GM21390 (cell line): ENCODE results near the gene RNF17.

Experiments
- ATAC-seq: cut with Tn5 transposase; IDR thresholded peaks from one replicate; pipeline ENCODE4 v1.9.1; 2021; ENCODE audit not compliant: unreplicated experiment

RNF17 gene

DNA sequence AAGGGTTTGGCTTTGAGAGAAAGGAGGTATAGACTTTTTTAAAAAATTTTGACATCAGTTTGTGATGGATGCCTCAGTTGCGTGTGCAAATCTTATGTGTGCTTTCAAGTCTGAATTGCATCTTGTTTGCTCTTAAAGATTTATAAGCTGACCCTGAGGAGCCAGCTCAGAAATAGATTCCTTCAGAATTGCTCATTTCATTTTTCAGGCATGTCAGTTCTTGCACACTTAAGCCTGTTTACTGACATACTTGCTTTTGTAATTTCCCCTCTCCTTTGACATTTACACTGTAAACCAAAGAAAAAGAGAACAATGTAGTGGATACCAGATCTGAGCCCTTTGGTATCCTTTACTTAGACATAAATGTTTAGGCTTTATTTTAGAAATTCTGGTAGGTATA is 87.6 kb downstream of the RNF17 start:
- ATAC-seq, result no peak

DNA sequence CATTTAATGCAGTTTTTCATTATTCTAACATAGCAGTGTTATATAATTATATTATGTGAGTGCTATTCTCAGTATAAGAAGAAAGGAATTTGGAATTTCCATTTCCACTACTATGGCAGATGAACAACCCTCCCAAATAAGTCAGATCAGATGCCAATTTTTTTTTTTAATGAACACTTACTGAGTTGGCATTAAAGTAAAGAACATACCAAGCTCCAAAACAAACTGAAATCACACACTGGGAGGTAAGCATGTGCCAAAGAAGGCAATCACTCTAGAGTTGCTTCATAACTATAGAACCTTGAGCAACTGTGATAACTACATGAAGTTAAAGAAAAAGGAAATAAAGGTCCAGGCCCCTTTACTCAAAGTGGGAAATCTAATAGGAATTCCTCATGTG is 90.3 kb downstream of the RNF17 start:
- ATAC-seq, result no peak

DNA sequence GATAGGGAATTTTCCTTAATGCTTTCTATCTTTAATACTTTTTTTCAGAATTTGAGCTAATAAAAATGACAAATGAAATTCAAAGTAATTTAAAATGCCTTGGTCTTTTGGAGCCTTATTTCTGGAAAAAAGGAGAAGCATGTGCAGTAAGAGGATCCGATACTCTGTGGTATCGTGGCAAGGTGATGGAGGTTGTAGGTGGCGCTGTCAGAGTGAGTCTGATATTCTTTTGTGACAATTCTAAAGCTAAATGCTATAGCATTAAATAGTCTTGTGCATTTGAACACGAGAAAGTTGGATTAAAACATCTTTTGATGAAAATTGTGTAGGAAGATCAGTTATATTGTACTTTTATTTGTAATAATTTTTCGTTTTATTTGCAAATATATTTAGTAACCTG is 95.0 kb downstream of the RNF17 start:
- ATAC-seq, result no peak

DNA sequence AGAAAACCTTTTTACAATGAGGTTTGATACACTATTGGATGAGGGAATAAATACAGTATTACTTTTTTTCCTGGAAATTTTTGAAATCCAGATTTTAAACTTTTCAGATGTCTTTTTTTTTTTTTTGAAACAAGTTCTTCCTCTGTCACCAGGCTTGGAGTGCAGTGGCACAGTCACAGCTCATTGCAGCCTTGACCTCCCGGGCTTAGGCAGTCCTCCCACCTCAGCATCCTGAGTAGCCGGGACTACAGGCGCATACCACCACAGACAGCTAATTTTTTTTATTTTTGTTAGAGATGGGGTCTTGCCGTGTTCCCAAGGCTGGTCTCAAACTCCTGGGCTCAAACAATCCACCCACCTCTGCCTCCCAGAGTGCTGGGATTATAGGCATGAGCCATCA is 96.8 kb downstream of the RNF17 start:
- no peak for ATAC-seq

DNA sequence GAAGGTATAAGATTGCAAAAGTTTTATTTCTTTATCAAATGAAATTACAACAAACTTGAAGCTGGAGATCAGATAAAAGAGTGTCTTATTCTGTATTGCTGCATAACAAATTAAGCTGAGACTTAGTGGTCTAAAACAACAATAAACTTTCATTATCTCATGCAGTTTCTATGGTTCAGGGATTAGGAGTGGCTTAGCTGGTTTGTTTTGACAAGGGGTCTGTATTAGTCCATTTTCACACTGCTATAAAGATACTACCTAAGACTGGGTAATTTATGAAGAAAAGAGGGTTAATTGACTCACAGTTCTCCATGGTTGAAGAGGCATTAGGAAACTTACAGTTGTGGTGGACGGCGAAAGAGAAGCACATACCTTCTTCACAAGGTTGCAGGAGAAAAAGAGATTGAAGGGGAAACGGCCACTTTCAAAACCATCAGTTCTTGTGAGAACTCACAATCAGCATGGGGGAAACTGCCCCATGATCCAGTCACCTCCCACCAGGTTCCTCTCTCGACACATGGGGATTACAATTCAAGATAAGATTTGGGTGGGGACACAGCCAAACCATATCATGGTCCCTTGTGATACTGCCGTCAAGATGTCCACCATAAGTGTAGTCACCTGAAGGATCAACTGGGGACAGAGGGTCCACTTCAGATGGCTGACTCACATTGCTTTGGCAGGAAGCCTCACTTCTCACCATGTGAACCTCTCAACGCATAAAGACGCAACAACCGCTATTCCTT is 97.8 kb downstream of the RNF17 start:
- ATAC-seq, result no peak

DNA sequence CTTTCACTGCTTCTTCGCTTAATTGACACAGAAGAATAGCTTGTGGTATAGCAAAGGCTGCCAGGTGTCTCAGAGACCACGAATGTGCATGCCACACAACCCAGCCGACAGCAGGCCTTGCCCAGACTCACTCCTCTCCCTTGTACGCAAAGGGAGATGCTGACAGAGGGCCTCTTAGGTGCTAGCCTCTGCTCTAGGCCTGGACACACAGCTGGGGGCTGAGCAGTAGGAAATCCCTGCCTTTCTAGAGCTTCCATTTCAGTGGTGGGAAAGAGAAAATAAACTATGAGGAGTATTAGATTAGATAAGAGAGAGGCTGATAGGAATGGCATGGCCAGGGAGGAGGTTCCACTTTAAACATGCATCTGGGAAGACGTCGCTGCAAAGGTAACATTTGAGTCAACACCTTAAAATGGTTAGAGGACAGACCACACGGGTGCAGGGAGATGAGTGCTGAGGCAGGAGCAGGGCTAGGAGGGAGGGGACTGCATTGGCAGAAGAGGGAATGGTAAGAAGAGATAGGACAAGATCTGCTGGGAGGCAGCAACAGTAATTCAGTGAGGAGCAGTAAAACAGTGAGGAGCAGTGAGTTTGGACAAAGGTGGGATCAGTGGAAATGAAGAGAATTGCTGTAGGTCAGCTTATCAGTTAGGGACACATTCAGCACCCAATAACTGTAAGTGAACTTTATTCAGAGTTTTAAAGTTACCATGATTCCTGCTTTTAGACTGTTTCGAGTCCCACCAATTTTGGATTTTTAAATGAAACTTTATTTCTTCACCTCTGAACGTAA is 100.0 kb downstream of the RNF17 start:
- no peak for ATAC-seq

DNA sequence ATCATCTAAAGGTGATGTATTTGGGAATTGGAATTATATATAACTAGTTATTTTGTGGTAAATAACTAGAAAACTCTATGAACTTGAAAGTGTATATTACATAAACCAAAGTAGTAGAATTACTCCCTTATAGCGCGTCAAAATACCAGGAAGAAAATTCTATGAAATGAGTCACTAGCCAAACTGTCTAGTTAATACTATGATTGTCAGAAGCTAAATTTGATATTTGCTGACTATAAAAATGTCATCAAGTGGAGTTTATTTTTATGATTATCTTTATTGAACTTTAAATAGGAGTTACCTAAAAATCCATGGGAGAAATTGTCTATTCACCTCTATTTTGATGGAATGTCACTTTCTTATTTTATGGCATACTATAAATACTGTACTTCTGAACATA is 100.6 kb downstream of the RNF17 start:
- ATAC-seq, result no peak

DNA sequence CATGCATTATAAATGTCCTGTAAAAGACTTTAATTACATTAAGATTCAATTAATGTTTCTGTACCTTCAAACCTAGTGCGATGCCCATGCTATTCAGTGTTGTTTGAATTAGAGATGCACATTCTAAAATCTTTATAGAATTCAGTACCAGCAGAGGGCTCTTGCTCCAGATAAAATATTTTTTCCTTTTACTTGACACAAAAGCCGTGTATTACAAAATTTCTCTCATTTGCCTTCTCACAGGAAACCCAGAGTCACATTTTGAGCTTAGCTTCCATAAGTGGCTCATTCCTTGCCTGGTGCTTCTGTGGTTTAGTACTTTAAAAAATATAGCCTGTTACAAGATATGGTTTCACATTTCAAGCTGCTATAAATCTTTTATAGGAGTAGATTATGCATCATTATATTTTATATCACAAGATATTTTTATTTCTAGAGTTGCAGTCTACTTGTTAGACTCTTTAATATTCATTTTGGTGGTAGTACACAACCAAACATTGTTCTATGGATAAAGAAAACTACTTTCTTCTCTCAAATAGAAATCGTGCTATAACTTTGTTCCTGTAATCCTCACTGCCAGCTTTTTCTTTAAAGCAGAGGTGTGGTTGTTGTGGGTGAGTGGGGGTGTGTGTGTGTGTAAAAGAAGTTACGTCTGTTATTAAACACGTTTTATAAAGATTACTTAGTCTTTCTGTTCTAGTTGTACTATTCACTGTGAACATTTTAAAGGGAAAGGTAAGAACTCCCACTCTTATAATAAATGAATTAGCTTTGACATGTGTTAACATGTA is 101.4 kb downstream of the RNF17 start:
- no peak for ATAC-seq

DNA sequence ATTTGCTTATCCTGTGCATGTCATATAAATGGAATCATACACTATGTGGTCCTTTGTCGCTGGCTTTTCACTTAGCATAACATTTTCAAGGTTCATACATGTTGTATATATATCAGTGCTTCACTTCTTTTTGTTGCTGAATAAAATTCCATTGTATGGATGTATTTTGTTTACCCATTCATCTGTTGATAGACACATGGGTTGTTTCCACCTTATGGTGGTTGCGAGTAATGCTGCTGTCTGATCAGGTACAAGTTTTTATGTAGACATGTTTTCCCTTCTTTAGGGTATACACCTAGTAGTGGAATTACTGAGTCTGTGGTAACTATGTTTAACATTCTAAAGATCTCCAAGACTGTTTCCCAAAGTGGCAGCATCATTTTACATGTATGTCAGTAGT is 102.5 kb downstream of the RNF17 start:
- ATAC-seq, result no peak

DNA sequence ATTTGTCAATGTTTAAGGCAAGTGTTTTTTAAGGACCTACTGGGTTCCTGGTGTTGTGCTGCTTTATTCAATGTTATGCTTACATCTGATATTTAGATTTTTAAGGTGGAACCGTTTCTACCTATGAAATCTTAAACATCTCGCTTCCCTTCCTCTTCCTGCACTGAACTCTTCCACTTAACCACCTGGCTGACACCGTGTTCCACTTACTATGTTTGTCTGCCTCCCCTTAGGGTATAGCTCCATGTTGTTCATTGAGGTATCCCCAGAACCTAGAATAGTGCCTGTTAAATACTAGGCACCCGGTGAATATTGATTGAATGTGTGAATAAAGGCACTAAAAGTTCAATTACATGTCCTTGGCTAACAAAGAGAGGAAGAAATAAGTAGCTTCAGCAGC is 104.9 kb downstream of the RNF17 start:
- ATAC-seq, result no peak

DNA sequence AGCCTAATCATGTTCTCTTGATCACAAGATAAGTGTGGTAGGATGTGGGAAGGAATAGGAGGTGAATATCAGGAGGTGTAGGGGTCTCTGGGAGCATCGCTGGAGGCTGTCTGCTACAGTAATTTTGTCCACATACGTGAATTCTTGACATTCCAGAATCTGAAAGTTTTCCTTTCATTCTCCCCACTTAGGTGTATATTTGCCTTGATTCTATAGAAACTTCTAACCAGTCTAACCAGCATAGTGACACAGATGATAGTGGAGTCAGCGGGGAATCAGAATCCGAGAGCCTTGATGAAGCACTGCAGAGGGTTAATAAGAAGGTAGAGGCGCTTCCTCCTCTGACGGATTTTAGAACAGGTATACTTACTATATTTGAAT is 106.4 kb downstream of the RNF17 start:
- no peak for ATAC-seq

DNA sequence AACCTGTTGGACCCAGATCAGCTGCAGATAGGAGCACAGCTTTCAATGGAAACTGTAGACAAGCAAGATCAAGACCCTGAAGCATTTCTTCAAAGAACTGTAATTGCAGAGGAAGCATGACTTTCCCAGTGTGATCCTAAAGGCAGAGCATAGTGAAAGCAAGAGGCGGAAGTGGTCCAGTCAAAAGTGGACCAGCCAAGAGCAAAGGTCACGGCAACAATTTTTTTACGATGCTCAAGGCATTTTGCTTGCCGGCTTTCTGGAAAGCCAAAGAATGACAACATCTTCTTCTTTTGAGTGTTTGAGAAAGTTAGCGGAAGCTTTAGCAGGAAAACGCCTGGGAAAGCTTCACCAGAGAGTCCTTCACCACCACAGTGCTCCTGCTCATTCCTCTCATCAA is 111.6 kb downstream of the RNF17 start:
- no peak for ATAC-seq

DNA sequence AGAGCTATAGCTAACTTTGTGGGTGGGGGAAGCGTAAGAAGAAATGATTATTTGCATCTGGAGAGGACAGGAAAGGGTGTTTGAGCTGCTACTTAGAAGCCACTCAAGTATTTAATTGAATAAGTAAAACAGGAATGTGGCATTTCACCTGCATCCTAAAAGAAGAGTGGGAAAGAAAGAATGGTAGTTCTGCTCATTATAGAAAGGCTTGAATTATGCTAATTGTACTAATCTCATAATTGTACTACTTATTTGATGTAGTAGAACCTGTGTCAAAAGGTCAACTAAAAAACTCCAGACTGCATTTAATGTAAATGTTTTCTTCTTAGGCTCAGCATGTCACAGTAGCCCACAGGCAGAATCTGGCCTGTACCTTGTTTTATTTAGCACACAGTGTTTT is 113.6 kb downstream of the RNF17 start:
- no peak for ATAC-seq

DNA sequence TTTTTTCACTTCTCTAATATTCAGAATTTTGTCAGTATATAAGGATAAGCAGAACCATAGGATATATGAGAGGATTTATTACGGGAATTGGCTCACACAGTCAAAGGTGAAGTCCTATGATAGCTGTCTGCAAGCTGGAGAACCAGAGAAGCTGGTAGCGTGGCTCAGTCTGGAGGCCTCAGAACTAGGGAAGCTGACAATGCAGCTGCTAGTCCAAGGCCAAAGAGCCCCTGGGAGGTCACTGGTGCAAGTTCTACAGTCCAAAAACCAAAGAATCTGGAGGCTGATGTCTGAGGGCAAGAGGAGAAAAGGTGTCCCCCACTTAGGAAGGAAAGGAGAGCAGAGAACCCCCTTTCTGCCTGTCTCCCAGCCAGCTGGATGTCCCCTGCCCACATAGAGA is 114.4 kb downstream of the RNF17 start:
- ATAC-seq, result no peak

DNA sequence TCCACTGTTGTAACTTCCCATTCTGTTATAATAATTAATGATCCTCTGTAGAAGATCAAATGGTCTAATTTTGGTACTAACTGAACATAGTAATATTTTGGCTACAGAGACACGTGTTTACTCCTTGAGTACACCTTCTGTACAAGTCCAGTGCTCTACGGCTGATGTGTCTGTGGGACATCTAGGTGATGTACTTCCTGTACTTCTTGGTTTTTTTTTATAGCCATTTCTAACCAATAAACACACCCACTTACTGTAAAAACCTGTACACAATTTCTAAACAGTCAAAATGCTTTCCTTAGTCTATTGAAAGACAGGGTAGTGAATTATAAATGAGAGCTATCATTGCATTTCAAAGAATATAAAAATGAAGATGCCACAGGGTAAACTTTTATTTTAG is 118.7 kb downstream of the RNF17 start:
- no peak for ATAC-seq

DNA sequence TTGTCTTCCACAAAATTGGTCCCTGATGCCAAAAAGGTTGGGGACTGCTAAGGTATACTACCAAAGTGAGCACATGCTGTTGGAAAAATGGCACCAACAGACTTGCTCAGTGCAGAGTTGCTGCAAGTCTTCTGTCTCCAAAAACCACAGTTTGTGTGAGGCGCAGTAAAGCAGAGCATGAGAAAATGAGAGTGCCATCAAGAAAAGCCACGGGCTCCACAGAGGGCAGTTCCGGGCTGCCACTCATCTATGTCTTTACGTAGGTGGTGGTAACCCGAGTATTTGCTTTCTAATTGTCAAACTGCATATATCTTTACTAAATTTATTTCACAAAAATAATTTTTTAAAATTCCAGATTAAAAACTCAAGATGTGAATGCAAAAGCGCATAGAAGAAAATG is 123.8 kb downstream of the RNF17 start:
- ATAC-seq, result no peak

DNA sequence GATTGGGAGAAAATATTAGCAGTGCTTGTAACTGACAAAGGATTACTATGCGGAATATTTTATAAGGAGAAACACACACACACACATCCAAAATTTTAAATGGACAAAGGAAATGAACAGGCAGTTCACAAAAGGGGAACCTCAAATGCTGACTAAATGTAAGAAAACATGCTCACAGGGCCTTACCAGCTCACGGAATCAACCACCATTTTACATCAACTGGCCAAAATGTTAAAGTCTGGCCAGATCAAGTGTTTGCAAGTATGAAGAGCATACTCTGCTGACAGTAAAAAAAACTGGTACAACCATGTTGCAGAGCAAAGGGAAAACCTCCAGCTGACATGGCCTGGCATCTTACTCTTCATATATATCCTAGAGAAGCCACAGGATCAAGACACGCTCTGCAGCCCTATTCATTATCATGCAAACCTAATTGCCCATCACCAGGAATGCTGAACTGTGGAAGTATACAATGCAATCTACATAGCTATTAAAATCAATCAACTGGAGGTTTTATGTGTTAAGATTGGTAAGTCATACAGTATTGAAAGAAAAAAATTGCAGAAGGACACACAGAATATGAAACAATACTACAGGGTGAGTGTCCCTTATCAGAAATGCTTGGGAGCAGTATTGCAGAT is 124.4 kb downstream of the RNF17 start:
- ATAC-seq, result no peak

DNA sequence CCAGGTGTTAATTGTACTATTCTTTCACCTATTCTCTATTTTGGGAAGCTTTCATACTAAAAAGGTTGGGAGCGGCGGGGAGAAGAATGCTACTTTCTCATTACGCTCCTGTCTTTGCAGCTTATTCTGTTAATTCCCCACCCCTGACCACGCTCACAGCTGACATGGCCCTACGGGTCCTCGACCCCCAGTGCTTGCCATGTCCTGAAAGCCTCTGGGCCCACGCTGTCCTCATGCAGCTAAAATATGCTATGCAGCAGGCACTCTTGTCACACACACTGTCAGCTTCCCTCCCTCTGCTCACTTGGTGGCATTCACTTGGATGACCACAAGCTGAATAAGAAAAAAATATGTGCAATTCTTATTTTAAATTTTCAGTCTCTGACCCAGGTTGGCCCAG is 126.3 kb downstream of the RNF17 start:
- no peak for ATAC-seq

DNA sequence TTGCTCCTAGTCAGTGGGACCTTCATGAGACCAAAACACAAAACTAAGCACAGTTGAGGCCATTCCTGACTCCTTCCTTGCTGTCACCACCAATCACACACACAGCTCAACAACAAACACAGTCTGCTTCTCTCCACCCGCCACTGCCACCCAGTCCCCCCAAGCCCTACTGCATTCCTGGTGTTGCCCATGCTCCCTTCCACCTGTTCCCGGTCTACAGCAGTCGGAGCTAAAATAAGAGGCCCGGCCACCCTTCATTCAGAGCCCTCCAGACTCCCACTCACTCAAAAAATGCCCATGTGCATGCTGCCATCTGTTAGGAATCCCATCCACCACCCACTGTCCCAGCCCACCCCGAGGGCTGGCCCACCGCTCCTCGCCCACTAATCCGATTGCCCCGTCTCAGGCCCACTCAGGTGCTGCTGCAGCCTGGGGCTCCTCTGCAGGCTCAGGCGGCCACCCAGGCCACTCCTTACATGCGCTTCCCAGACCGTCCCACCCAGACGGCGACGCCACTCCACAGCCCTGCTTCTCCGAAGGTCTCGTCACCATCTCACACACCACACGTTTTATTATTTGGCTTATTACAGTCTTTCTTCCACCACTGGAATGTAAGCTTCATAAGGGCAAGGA is 127.6 kb downstream of the RNF17 start:
- no peak for ATAC-seq

DNA sequence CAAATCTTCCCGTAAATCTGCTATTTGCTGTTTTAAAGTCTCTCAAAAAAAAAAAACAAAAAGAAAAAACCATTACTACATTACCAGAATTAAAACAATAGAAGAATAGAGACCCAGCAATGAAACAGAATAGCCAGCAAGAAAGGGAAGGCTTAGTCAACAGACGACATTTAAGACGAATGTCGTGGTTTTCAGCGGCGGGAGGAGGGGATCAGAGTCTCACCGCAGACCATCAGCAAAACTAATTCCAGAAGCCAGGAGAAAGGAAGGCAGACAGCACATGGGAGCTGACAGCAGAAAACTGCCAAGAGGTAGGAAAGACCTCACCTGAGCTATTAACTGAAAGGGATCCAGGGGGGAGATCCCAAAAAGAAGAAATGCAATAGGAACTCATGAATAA is 128.9 kb downstream of the RNF17 start:
- no peak for ATAC-seq

DNA sequence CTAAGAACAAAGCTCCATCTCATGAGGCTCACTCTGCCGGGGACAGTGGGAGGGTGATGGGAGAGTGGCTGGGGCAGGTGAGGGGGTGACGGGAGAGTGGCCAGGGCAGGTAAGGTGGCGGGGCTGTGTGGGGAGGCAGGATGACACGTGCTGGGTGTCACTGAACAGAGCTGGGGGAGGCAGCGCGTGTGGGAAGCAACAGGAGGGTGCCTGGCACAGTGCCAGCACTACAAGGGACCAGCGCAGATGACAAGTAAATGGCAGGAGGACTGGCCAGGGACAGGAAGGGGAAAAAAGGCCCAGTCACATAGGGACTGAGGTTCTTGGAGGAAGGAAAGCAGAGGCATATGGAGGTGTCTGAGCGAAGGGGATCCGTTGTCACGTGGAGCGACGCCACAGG is 129.9 kb downstream of the RNF17 start:
- no peak for ATAC-seq
